ENCODE results near the gene RABEP2.

GRCh38 chr16:28869201-28869600, 55.8 kb downstream of the RABEP2 start:
- TF ChIP-seq CTCF (IDR thresholded peaks at IDR 0.05) (no peak), POLR2A (IDR thresholded peaks at IDR 0.05) (no peak)

All from ovary (tissue), 3 donors.